GM19043 (cell line): ENCODE results near the gene CUX1.
"Not testable (repeated sequence)": the region's sequence is repeated elsewhere in the genome, so short reads cannot be mapped to it uniquely, and the experiment has no call there.

ENCODE experiments used
- ATAC-seq: cut with Tn5 transposase; IDR thresholded peaks from one replicate; pipeline ENCODE4 v1.9.1; 2021; ENCODE audit warnings: low read depth; ENCODE audit not compliant: unreplicated experiment

The CUX1 gene

GRCh38 chr7:101820703-101821102, 3.3 kb downstream of the CUX1 start:
- ATAC-seq, result no peak

- ATAC-seq, result not testable (repeated sequence)
Observed at GRCh38 chr7:101822632-101823031, 5.2 kb downstream of the CUX1 start.

GRCh38 chr7:101823096-101823495, 5.7 kb downstream of the CUX1 start:
- ATAC-seq, result no peak

- no peak for ATAC-seq
Observed at GRCh38 chr7:101823596-101823995, 6.2 kb downstream of the CUX1 start.

GRCh38 chr7:101824440-101824839, 7.0 kb downstream of the CUX1 start:
- ATAC-seq, result no peak

GRCh38 chr7:101826081-101826835, 8.8 kb downstream of the CUX1 start:
- no peak for ATAC-seq

- ATAC-seq, result no peak
Observed at GRCh38 chr7:101828301-101829020, 11.0 kb downstream of the CUX1 start.

- ATAC-seq, result no peak
Observed at GRCh38 chr7:101829374-101829773, 11.9 kb downstream of the CUX1 start.

GRCh38 chr7:101829821-101830220, 12.4 kb downstream of the CUX1 start:
- no peak for ATAC-seq

GRCh38 chr7:101831396-101831795, 14.0 kb downstream of the CUX1 start:
- not testable (repeated sequence) for ATAC-seq

- ATAC-seq, result no peak
Observed at GRCh38 chr7:101832205-101832631, 14.8 kb downstream of the CUX1 start.

- ATAC-seq, result no peak
Observed at GRCh38 chr7:101832685-101833375, 15.4 kb downstream of the CUX1 start.

GRCh38 chr7:101833799-101834198, 16.4 kb downstream of the CUX1 start:
- no peak for ATAC-seq

GRCh38 chr7:101835136-101835535, 17.7 kb downstream of the CUX1 start:
- ATAC-seq, result no peak

GRCh38 chr7:101837433-101837832, 20.0 kb downstream of the CUX1 start:
- ATAC-seq, result not testable (repeated sequence)

GRCh38 chr7:101838837-101839483, 21.5 kb downstream of the CUX1 start:
- no peak for ATAC-seq

- no peak for ATAC-seq
Observed at GRCh38 chr7:101841328-101841727, 23.9 kb downstream of the CUX1 start.

- ATAC-seq, result no peak
Observed at GRCh38 chr7:101843293-101844271, 26.2 kb downstream of the CUX1 start.

- no peak for ATAC-seq
Observed at GRCh38 chr7:101845974-101846373, 28.5 kb downstream of the CUX1 start.
